Measurements from ENCODE around the gene CTDSPL. TPM values are rescaled to one million over a fixed set of nuclear protein-coding genes. Genes with fewer than 3 reads are reported as not detected.

CTDSPL gene
- polyA plus RNA-seq, 5 donors: 103 to 131 (median 107) TPM

Other genes starting within 250 kb of the CTDSPL start
- 10 to 100 TPM; 16.3 to 29.7 (median 25.3) TPM for gene VILL, start 128.9 kb downstream of the CTDSPL start, polyA plus RNA-seq (ENCODE audit: insufficient read depth in 1 of 5, insufficient read length in 5 of 5, low replicate concordance in 1 of 5)
- 10 to 100 TPM; 37.6 to 47.2 (median 44.0) TPM for gene PLCD1, start 167.8 kb downstream of the CTDSPL start, polyA plus RNA-seq (ENCODE audit: insufficient read depth in 1 of 5, insufficient read length in 5 of 5, low replicate concordance in 1 of 5)
- gene DLEC1, start 177.3 kb downstream of the CTDSPL start, polyA plus RNA-seq (ENCODE audit: insufficient read depth in 1 of 5, insufficient read length in 5 of 5, low replicate concordance in 1 of 5): 10 to 100 TPM in 1 of 5 donors, 1 to 10 TPM in 4; 2.3 to 10.4 (median 7.8) TPM

Measured in right lung (tissue), 5 donors.